H9 (cell line): Measurements from ENCODE around the gene TEK. TPM values are rescaled to one million over a fixed set of nuclear protein-coding genes. Genes with fewer than 3 reads are reported as not detected.
"Not testable (repeated sequence)": the region's sequence is repeated elsewhere in the genome, so short reads cannot be mapped to it uniquely, and the experiment has no call there.

ENCODE experiments used
- DNase-seq: peaks from one replicate; pipeline ENCODE4 v3.0.0-alpha.2; 2017
- H2AFZ ChIP-seq: one replicate; pipeline ENCODE4 v1.6.1; 2013; ENCODE audit warnings: mild to moderate bottlenecking, low read length, control low read depth, moderate library complexity
- H2AK5ac ChIP-seq: 2 replicates; pipeline ENCODE4 v1.6.1; 2013; ENCODE audit warnings: low read length, control low read depth, mixed read lengths; ENCODE audit not compliant: insufficient read length
- H2BK120ac ChIP-seq: one replicate; pipeline ENCODE4 v1.6.1; 2013; ENCODE audit warnings: low read depth, mild to moderate bottlenecking, low read length, control low read depth, inconsistent platforms; ENCODE audit not compliant: poor library complexity, severe bottlenecking
- H2BK12ac ChIP-seq: 2 replicates; pipeline ENCODE4 v1.6.1; 2013; ENCODE audit warnings: low read length, control low read depth, mixed read lengths, low read depth; ENCODE audit not compliant: insufficient read length
- H2BK15ac ChIP-seq: 2 replicates; pipeline ENCODE4 v1.6.1; 2013; ENCODE audit warnings: low read depth, low read length, control low read depth
- H2BK20ac ChIP-seq: one replicate; pipeline ENCODE4 v1.6.1; 2013; ENCODE audit warnings: low read depth, mild to moderate bottlenecking, low read length, control low read depth, inconsistent platforms; ENCODE audit not compliant: poor library complexity, severe bottlenecking
- H2BK5ac ChIP-seq: 2 replicates; pipeline ENCODE4 v1.6.1; 2013; ENCODE audit warnings: low read length, control low read depth, mixed read lengths; ENCODE audit not compliant: insufficient read length
- H3K14ac ChIP-seq: 2 replicates; pipeline ENCODE4 v1.6.1; 2013; ENCODE audit warnings: low read length, control low read depth; ENCODE audit not compliant: insufficient read depth
- H3K18ac ChIP-seq: 2 replicates; pipeline ENCODE4 v1.6.1; 2013; ENCODE audit warnings: low read depth, mild to moderate bottlenecking, mixed read lengths, low read length, control low read depth; ENCODE audit not compliant: insufficient read length
- H3K23ac ChIP-seq: 2 replicates; pipeline ENCODE4 v1.6.1; 2013; ENCODE audit warnings: low read length, control low read depth, mixed read lengths, low read depth; ENCODE audit not compliant: insufficient read length
- H3K23me2 ChIP-seq: 2 replicates; pipeline ENCODE4 v1.6.1; 2013; ENCODE audit warnings: low read depth, mild to moderate bottlenecking, mixed read lengths, low read length, control low read depth; ENCODE audit not compliant: insufficient read length, poor library complexity, severe bottlenecking
- H3K27ac ChIP-seq: 2 replicates; pipeline ENCODE4 v1.5.1; 2013; ENCODE audit warnings: low read length, control low read depth, mixed read lengths, low read depth; ENCODE audit not compliant: insufficient read length
- H3K27me3 ChIP-seq: 2 replicates; pipeline ENCODE4 v1.6.1; 2013; ENCODE audit warnings: low read length, control low read depth, inconsistent platforms; ENCODE audit not compliant: insufficient read depth
- H3K4ac ChIP-seq: 2 replicates; pipeline ENCODE4 v1.6.1; 2013; ENCODE audit warnings: low read depth, mild to moderate bottlenecking, control low read depth, inconsistent platforms, low read length, moderate library complexity
- H3K4me1 ChIP-seq: 2 replicates; pipeline ENCODE4 v1.6.1; 2013; ENCODE audit warnings: low read length, control low read depth, inconsistent platforms; ENCODE audit not compliant: insufficient read depth
- H3K4me2 ChIP-seq: 2 replicates; pipeline ENCODE4 v1.6.1; 2013; ENCODE audit warnings: low read length, control low read depth, mixed read lengths; ENCODE audit not compliant: insufficient read length, insufficient read depth
- H3K56ac ChIP-seq: 2 replicates; pipeline ENCODE4 v1.6.1; 2013; ENCODE audit warnings: low read depth, mild to moderate bottlenecking, mixed read lengths, low read length, control low read depth; ENCODE audit not compliant: insufficient read length
- H3K79me1 ChIP-seq: 2 replicates; pipeline ENCODE4 v1.6.1; 2013; ENCODE audit warnings: low read depth, mild to moderate bottlenecking, moderate library complexity, low read length, control low read depth, inconsistent platforms; ENCODE audit not compliant: insufficient read depth, poor library complexity, severe bottlenecking
- H3K79me2 ChIP-seq: 2 replicates; pipeline ENCODE4 v1.6.1; 2013; ENCODE audit warnings: low read length, control low read depth, inconsistent platforms; ENCODE audit not compliant: insufficient read depth
- H3K9ac ChIP-seq: 2 replicates; pipeline ENCODE4 v1.6.1; 2013; ENCODE audit warnings: low read length, control low read depth, mixed read lengths; ENCODE audit not compliant: insufficient read length; ENCODE audit errors: extremely low read depth
- H3K9me3 ChIP-seq: one replicate; pipeline ENCODE4 v1.6.1; 2013; ENCODE audit warnings: low read depth, low read length, inconsistent platforms; ENCODE audit not compliant: control insufficient read depth
- H3T11ph ChIP-seq: one replicate; pipeline ENCODE4 v1.6.1; 2013; ENCODE audit warnings: mild to moderate bottlenecking, low read length, control low read depth, inconsistent platforms
- H4K20me1 ChIP-seq: one replicate; pipeline ENCODE4 v1.6.1; 2013; ENCODE audit not compliant: control insufficient read depth, insufficient read length, insufficient read depth
- H4K5ac ChIP-seq: 2 replicates; pipeline ENCODE4 v1.6.1; 2013; ENCODE audit warnings: low read depth, mild to moderate bottlenecking, mixed read lengths, low read length, control low read depth; ENCODE audit not compliant: insufficient read length
- H4K8ac ChIP-seq: replicated peaks from 2 replicates; pipeline ENCODE4 v1.6.1; 2013; ENCODE audit warnings: low read length, control low read depth, mixed read lengths, low read depth; ENCODE audit not compliant: insufficient read length
- H4K91ac ChIP-seq: 2 replicates; pipeline ENCODE4 v1.6.1; 2013; ENCODE audit warnings: low read depth, mild to moderate bottlenecking, moderate library complexity, mixed read lengths, low read length, control low read depth; ENCODE audit not compliant: insufficient read length
- H3K27ac Mint-ChIP-seq, 3 experiments: 2 replicates in 2 of 3; 3 replicates in 1 of 3; pipeline ENCODE4 v1.8.0; 2020 to 2021; ENCODE audit warnings: mixed read lengths in 3 of 3, mild to moderate bottlenecking in 1 of 3, moderate library complexity in 1 of 3
- H3K27me3 Mint-ChIP-seq: 2 replicates; pipeline ENCODE4 v1.8.0; 2021; ENCODE audit warnings: low read depth, mild to moderate bottlenecking, moderate library complexity, mixed read lengths
- H3K36me3 Mint-ChIP-seq, 3 experiments: 2 replicates in 2 of 3; 3 replicates in 1 of 3; pipeline ENCODE4 v1.8.0; 2020 to 2021; ENCODE audit warnings: low read depth in 3 of 3, mixed read lengths in 3 of 3; ENCODE audit not compliant: insufficient read depth in 1 of 3
- H3K4me1 Mint-ChIP-seq, 2 experiments: 2 replicates each; pipeline ENCODE4 v1.8.0; 2020; ENCODE audit warnings: mixed read lengths in 2 of 2
- H3K4me3 Mint-ChIP-seq, 2 experiments: 2 replicates in 1 of 2; 3 replicates in 1 of 2; pipeline ENCODE4 v1.8.0; 2020 to 2021; ENCODE audit warnings: mild to moderate bottlenecking in 2 of 2, mixed read lengths in 2 of 2, moderate library complexity in 1 of 2
- H3K9me3 Mint-ChIP-seq, 2 experiments: 2 replicates in 1 of 2; 3 replicates in 1 of 2; pipeline ENCODE4 v1.8.0; 2020; ENCODE audit warnings: mild to moderate bottlenecking in 2 of 2, mixed read lengths in 2 of 2, moderate library complexity in 1 of 2
- WGBS: extraction: QIAGEN DNeasy Blood & Tissue Kit; methylation state at CpG from one replicate; pipeline ENCODE4 v1.1.7; 2013; ENCODE audit warnings: missing lambda C conversion rate, low lambda C conversion rate, mixed read lengths; ENCODE audit not compliant: insufficient read length; ENCODE audit errors: extremely low coverage; 5-methylcytosine and 5-hydroxymethylcytosine counted together
- total RNA-seq: library from RNA; stranded (reverse); gene quantifications from 2 replicates; pipeline ENCODE4 v1.2.1, GENCODE V29; 2021
- TF ChIP-seq, protein P1 (sequence below): fragments of 200-600 bp; sonication (generic); conservative IDR thresholded peaks from 3 replicates; pipeline ENCODE4 v1.8.0; 2021; ENCODE audit warnings: antibody characterized with exemption, mild to moderate bottlenecking

TEK gene
- total RNA-seq, 1 experiment from 2014 or later: 1.8 TPM

GRCh38 chr9:27227192-27227591, 118.2 kb downstream of the TEK start:
- Mint-ChIP-seq H3K36me3 (peaks cover 0 to 92% (median 0%) of the 10 kb centered on the region in 3 experiments; a peak in 2 of 7 replicates), H3K9me3 (peaks cover 4 to 16% of the 10 kb centered on the region in 2 experiments; a peak in 2 of 5 replicates), H3K4me1 (no peaks in the 10 kb centered on the region), H3K27ac (no peak overlapping the region), H3K4me3 (no peak overlapping the region), H3K27me3 (no peaks in the 10 kb centered on the region; the same call in none of the 2 replicates)
- H4K8ac ChIP-seq: no peak overlapping the region
- no peaks in the 10 kb centered on the region for H3K79me1 ChIP-seq
- no peak overlapping the region for H3K23ac ChIP-seq
- H3K4me1 ChIP-seq: no peaks in the 10 kb centered on the region
- no peak overlapping the region for H3T11ph ChIP-seq
- H3K56ac ChIP-seq: no peak overlapping the region
- no peaks in the 10 kb centered on the region for H3K79me2 ChIP-seq
- no peak overlapping the region for H2BK12ac ChIP-seq
- no peaks in the 10 kb centered on the region for H3K23me2 ChIP-seq
- H3K9ac ChIP-seq: no peak overlapping the region
- peaks cover 5% of the 10 kb centered on the region for H3K9me3 ChIP-seq
- H2BK20ac ChIP-seq: no peak overlapping the region
- no peak overlapping the region for H2BK15ac ChIP-seq
- H2AFZ ChIP-seq: no peak overlapping the region
- TF ChIP-seq, protein P1, sequence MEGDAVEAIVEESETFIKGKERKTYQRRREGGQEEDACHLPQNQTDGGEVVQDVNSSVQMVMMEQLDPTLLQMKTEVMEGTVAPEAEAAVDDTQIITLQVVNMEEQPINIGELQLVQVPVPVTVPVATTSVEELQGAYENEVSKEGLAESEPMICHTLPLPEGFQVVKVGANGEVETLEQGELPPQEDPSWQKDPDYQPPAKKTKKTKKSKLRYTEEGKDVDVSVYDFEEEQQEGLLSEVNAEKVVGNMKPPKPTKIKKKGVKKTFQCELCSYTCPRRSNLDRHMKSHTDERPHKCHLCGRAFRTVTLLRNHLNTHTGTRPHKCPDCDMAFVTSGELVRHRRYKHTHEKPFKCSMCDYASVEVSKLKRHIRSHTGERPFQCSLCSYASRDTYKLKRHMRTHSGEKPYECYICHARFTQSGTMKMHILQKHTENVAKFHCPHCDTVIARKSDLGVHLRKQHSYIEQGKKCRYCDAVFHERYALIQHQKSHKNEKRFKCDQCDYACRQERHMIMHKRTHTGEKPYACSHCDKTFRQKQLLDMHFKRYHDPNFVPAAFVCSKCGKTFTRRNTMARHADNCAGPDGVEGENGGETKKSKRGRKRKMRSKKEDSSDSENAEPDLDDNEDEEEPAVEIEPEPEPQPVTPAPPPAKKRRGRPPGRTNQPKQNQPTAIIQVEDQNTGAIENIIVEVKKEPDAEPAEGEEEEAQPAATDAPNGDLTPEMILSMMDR: no peak
- no peak overlapping the region for H2BK5ac ChIP-seq
- H2BK120ac ChIP-seq: no peak overlapping the region
- H3K4ac ChIP-seq: no peak overlapping the region
- H4K20me1 ChIP-seq: no peaks in the 10 kb centered on the region
- H3K18ac ChIP-seq: no peak overlapping the region
- H3K27me3 ChIP-seq: no peaks in the 10 kb centered on the region
- WGBS: no CpG with 5 or more reads among the region's 4 CpGs
- H3K4me2 ChIP-seq: no peak overlapping the region
- no peak for DNase-seq
- no peak overlapping the region for H3K27ac ChIP-seq
- H4K91ac ChIP-seq: no peak overlapping the region
- no peak overlapping the region for H4K5ac ChIP-seq
- no peak overlapping the region for H2AK5ac ChIP-seq
- no peak overlapping the region for H3K14ac ChIP-seq

GRCh38 chr9:27239648-27240047, 130.6 kb downstream of the TEK start:
- H3K4ac ChIP-seq, H3K27me3 Mint-ChIP-seq, H3K27ac ChIP-seq, H3K23ac ChIP-seq, H4K20me1 ChIP-seq, H3K14ac ChIP-seq, H2BK12ac ChIP-seq, H4K91ac ChIP-seq, H2BK5ac ChIP-seq, H3K56ac ChIP-seq, H3K4me1 Mint-ChIP-seq, H2AFZ ChIP-seq, H3K79me2 ChIP-seq, H2BK15ac ChIP-seq, H3K4me3 Mint-ChIP-seq, H2AK5ac ChIP-seq, H2BK20ac ChIP-seq, H3K18ac ChIP-seq, H3K9me3 ChIP-seq, H4K5ac ChIP-seq, H3K79me1 ChIP-seq, H2BK120ac ChIP-seq, H3K4me1 ChIP-seq, H4K8ac ChIP-seq, H3K27ac Mint-ChIP-seq, H3K9ac ChIP-seq, H3K23me2 ChIP-seq, H3K4me2 ChIP-seq, H3T11ph ChIP-seq, H3K27me3 ChIP-seq: not testable (repeated sequence)
- DNase-seq: peak; percentile 63
- Mint-ChIP-seq H3K36me3 (peaks cover 7 to 40% (median 22%) of the 10 kb centered on the region in 3 experiments), H3K9me3 (peaks cover 42 to 72% of the 10 kb centered on the region in 2 experiments)
- no CpG with 5 or more reads among the region's 12 CpGs for WGBS
